Measurements from ENCODE around the gene RCE1. TPM values are rescaled to one million over a fixed set of nuclear protein-coding genes. Genes with fewer than 3 reads are reported as not detected.

The RCE1 gene
- total and polyA plus RNA-seq, 2 donors (not counting 3 experiments of a cell fraction or from before 2014, with no cell fraction given) = 26.9 to 47.4 TPM

DNA sequence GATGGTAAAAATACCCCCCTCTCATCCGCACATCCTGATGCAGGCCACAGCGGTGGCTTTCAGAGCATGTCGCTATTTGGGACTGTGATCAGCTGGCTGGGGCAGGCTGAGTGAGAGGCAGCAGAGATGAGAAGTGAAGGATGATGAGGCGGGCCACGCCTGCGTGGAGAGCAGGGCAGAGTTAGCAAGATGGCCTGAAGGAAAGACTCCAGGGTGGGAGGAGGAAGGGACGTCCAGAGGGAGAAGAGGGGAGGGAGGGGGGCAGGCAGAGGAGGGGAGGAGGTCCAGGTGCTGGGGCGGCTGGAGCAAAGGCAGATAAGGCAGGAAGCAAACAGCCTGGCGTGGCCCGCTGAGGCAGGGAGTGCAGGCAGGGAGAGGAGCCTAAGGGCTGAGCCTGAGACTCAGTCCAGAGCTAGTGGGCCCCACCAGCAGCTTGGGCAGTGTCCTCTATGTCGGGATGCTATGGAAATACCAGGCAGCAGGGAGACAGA lies 42.8 kb downstream of the RCE1 start:
- DNase-seq (ENCODE audit: low read depth, low spot score) (no peak), FAIRE-seq (no peak)
- no peaks in the 10 kb centered on the region for H3K4me1 ChIP-seq (ENCODE audit: control insufficient read depth, extremely low read depth, insufficient read depth, low read length)
- H3K27me3 ChIP-seq (ENCODE audit: control insufficient read depth in 2 of 2, insufficient read depth in 2 of 2, low read length in 2 of 2) = no peaks in the 10 kb centered on the region
- H3K9ac ChIP-seq (replicated peaks; ENCODE audit: extremely low read depth, insufficient read depth, low read length) = no peak overlapping the region
- no peaks in the 10 kb centered on the region for H3K79me2 ChIP-seq (ENCODE audit: control insufficient read depth, insufficient read depth, low read length)
- intact Hi-C loops (cut with micrococcal nuclease) = no loop called here
- H4K20me1 ChIP-seq (replicated peaks; ENCODE audit: control insufficient read depth, extremely low read depth, insufficient read depth, low read length) = no peaks in the 10 kb centered on the region
- no peaks in the 10 kb centered on the region for H3K9me3 ChIP-seq (replicated peaks; ENCODE audit: control insufficient read depth, insufficient read depth, low read length)
- ChIA-PET CTCF (interaction anchor here (1.9 to 7.7 kb wide), 2 partner anchors 90 to 136 kb away, joined by 7 to 49 read pairs; partner anchors contain the start of genes C11orf86 and SYT12), POLR2A (no interaction called here)
- no peak overlapping the region for H3K4me2 ChIP-seq (ENCODE audit: insufficient read depth, low read length)
- dilution Hi-C loops (cut with MboI; ENCODE audit: extremely low pct_ligation_motif_present, low sequenced_read_pairs) = no loop called here
- no peak overlapping the region for H3K27ac ChIP-seq (ENCODE audit: insufficient read depth, low read depth, low read length)
- no peaks in the 10 kb centered on the region for H3K9me1 ChIP-seq (replicated peaks; ENCODE audit: control insufficient read depth, extremely low read depth, insufficient read depth, low read length)
- H3K4me3 ChIP-seq (replicated peaks in 1 of 3; ENCODE audit: insufficient read depth in 1 of 3, low read depth in 1 of 3, low read length in 3 of 3) = no peak overlapping the region
- no peak overlapping the region for H2AFZ ChIP-seq (ENCODE audit: low read depth, low read length)
- no peak for TF ChIP-seq POLR2A (IDR thresholded peaks at IDR 0.05; ENCODE audit: low read depth, low read length)
- TF ChIP-seq MYC (IDR thresholded peaks at IDR 0.05; ENCODE audit: low read depth, low read length) = no peak
- TF ChIP-seq, protein P1, sequence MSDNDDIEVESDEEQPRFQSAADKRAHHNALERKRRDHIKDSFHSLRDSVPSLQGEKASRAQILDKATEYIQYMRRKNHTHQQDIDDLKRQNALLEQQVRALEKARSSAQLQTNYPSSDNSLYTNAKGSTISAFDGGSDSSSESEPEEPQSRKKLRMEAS (IDR thresholded peaks at IDR 0.05; ENCODE audit: insufficient read depth, insufficient read length) = no peak
- no peak for TF ChIP-seq POLR2AphosphoS5 (IDR thresholded peaks at IDR 0.05; ENCODE audit: insufficient read depth, low read depth, low read length)
- TF ChIP-seq EZH2 (IDR thresholded peaks at IDR 0.05; ENCODE audit: borderline replicate concordance, low read depth, low read length, severe bottlenecking) = no peak
- TF ChIP-seq, protein P2, sequence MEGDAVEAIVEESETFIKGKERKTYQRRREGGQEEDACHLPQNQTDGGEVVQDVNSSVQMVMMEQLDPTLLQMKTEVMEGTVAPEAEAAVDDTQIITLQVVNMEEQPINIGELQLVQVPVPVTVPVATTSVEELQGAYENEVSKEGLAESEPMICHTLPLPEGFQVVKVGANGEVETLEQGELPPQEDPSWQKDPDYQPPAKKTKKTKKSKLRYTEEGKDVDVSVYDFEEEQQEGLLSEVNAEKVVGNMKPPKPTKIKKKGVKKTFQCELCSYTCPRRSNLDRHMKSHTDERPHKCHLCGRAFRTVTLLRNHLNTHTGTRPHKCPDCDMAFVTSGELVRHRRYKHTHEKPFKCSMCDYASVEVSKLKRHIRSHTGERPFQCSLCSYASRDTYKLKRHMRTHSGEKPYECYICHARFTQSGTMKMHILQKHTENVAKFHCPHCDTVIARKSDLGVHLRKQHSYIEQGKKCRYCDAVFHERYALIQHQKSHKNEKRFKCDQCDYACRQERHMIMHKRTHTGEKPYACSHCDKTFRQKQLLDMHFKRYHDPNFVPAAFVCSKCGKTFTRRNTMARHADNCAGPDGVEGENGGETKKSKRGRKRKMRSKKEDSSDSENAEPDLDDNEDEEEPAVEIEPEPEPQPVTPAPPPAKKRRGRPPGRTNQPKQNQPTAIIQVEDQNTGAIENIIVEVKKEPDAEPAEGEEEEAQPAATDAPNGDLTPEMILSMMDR (IDR thresholded peaks at IDR 0.05; ENCODE audit: extremely low read depth in 1 of 2, insufficient read depth in 1 of 2, low read depth in 1 of 2, low read length in 2 of 2) = no peak
- TF ChIP-seq GATA2 (IDR thresholded peaks at IDR 0.05; ENCODE audit: insufficient read depth, insufficient read length, low read depth, low read length) = no peak
- no peak for TF ChIP-seq JUN (IDR thresholded peaks at IDR 0.05; ENCODE audit: borderline replicate concordance, insufficient read depth, insufficient read length, low read depth)
- TF ChIP-seq FOS (IDR thresholded peaks at IDR 0.05; ENCODE audit: borderline replicate concordance, insufficient read depth, low read length) = no peak
- BruUV-seq (replicated peaks) = no TSS peak
- H3K36me3 ChIP-seq (ENCODE audit: control insufficient read depth in 2 of 2, extremely low read depth in 1 of 2, insufficient read depth in 2 of 2, low read length in 2 of 2) = no peaks in the 10 kb centered on the region

Data from endothelial cell of umbilical vein (primary cell).